C4-2B (cell line): Measurements from ENCODE around the gene HMGXB4.

Experiments used
- ZFX ChIP-seq: fragments of 450-650 bp; IDR thresholded peaks from 2 replicates; pipeline ENCODE4 v1.6.1; 2017
- TF ChIP-seq, protein P1 (sequence below): fragments of 450-650 bp; conservative IDR thresholded peaks from 2 replicates; pipeline ENCODE4 v1.5.1; 2017; ENCODE audit warnings: mild to moderate bottlenecking

- TF ChIP-seq, protein P1, sequence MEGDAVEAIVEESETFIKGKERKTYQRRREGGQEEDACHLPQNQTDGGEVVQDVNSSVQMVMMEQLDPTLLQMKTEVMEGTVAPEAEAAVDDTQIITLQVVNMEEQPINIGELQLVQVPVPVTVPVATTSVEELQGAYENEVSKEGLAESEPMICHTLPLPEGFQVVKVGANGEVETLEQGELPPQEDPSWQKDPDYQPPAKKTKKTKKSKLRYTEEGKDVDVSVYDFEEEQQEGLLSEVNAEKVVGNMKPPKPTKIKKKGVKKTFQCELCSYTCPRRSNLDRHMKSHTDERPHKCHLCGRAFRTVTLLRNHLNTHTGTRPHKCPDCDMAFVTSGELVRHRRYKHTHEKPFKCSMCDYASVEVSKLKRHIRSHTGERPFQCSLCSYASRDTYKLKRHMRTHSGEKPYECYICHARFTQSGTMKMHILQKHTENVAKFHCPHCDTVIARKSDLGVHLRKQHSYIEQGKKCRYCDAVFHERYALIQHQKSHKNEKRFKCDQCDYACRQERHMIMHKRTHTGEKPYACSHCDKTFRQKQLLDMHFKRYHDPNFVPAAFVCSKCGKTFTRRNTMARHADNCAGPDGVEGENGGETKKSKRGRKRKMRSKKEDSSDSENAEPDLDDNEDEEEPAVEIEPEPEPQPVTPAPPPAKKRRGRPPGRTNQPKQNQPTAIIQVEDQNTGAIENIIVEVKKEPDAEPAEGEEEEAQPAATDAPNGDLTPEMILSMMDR, result no peak
- TF ChIP-seq ZFX, result no peak
Measured at GRCh38 chr22:35303029-35303624, 45.8 kb downstream of the HMGXB4 start.
